ENCODE data around the gene CTDSP2.
A peak's percentile ranks its signal among the peaks of the same experiment; 100 is the strongest.
"Not testable (repeated sequence)": the region's sequence is repeated elsewhere in the genome, so short reads cannot be mapped to it uniquely, and the experiment has no call there.

Gene CTDSP2

GRCh38 chr12:57777367-57777766, 69.2 kb downstream of the CTDSP2 start:
- DNase-seq = no peak

GRCh38 chr12:57776247-57776587, 70.3 kb downstream of the CTDSP2 start:
- DNase-seq = no peak

GRCh38 chr12:57775563-57776246, 70.8 kb downstream of the CTDSP2 start:
- DNase-seq = no peak

- DNase-seq = no peak
These were observed 71.5 kb downstream of the CTDSP2 start for GRCh38 chr12:57775044-57775443.

GRCh38 chr12:57774634-57775033, 71.9 kb downstream of the CTDSP2 start:
- DNase-seq = not testable (repeated sequence)

- no peak for DNase-seq
These were observed 73.9 kb downstream of the CTDSP2 start, which contains the start of gene EEF1AKMT3 for GRCh38 chr12:57772429-57773322. Gene EEF1AKMT3 (plus strand): TSS chr12:57772614. CDS start chr12:57772725, 111 bp downstream.

GRCh38 chr12:57771873-57772428, 74.6 kb downstream of the CTDSP2 start, which contains the start of gene METTL1:
Gene METTL1 (minus strand): TSS chr12:57772105. CDS start chr12:57772083, 22 bp downstream.
- DNase-seq = peak; percentile 82

GRCh38 chr12:57771236-57771872, 75.2 kb downstream of the CTDSP2 start:
- peak; percentile 76 for DNase-seq

GRCh38 chr12:57770734-57771133, 75.8 kb downstream of the CTDSP2 start:
- no peak for DNase-seq

Measured in SIG-M5 (cell line).